GM18517 (cell line): ENCODE results near the gene ZNRF3.

ENCODE experiments used
- ATAC-seq: cut with Tn5 transposase; IDR thresholded peaks from one replicate; pipeline ENCODE4 v1.9.1; 2021; ENCODE audit warnings: mild to moderate bottlenecking, moderate library complexity; ENCODE audit not compliant: unreplicated experiment

ZNRF3 gene

DNA sequence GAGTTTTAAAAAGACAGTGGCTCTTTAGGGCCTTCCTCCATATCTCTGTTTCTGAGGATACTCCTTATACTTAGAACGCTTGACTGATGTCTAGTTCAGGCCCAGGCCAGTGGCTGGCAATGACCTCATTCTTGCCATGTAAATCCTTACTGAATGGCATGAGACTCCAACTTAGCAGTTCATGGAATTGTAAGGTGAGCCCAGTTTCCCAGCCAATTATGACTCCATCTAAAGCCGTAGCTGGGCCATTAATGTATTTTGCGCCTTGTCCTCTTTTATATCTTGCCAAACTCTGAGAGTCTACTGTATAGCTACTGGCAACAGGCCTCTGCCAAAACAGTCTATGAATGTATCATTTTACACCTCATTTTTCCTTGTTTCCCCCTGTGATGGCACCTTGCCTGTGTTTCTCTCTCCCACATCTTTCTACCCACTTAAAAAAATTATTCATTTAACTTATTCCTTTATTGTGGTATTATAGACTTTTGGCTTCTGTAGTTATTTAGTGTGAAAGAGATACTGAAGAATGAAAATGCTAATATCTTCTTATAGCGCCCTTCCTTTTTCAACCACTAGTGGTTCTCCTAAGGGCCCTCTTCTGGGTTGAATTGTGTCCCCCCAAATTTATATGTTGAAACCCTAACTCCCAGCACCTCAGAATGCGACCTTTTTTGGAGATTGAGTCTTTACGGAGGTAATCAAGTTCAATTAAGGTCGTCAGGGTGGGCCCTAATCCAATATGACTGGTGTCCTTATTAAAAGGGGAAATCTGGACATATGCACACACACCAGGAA, 67.4 kb downstream of the ZNRF3 start:
- no peak for ATAC-seq

DNA sequence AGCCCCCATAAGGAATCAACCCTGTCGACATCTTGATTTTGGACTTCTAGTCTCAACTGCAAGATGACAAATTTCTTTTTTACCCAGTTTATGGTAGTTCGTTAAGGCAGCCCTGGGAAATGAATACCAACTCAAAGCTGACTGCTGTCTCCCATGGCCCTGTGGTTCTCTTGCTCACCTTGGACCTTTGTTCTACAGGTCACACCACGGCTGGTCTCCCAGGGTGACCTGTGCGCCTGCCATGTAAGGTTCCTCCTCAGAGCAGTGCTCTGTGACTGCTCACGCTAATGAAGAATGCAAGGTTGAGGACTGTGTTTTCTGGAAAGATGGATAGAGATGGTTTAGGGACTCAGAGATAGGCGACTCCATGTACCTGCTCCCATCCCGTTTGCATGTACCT, 68.2 kb downstream of the ZNRF3 start:
- no peak for ATAC-seq

DNA sequence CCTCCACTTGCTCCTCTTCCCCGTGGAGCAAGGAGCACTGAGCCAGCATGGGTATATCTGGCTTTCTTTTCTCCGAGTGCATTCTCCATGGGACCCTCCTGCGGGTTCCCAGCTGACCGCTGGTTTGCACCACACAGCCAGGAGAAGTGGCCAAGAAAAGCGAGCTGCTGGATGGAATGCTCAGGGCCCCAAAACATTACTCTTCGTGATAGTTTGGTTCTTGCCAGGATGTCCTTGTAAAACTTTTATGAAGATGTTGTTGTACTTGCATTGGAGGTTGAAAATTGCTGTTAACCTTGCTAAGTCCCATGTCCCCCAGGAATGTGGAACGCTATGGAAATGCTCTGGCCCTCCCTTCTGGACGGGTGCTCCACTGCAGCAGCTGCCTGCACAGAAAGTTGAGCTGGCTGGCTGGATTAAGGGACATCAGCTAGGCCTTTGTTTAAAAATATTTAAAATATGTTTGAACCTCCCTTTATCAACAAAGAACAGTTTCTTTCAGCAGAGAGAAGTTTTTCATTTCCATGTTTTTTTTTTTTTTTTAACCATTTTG, 68.7 kb downstream of the ZNRF3 start:
- no peak for ATAC-seq

DNA sequence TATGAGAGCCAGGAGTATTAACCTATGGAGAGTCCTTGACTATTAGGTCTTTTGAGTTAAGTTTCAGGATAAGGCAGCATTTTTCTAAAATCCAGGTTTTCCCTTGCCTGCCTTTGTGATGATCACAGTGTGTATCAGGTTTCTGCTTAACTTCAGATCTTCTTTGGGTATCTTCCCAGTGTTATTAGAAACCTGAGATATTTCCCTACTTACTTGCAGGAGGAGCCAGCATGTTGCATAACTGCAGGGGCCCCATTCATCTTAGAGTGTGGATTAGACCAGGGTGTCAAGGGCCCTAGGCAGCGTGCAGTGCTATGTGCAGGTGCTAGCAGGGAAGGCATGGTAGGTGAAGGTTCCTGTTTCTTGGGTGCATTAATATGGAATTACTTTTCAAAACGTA, 69.5 kb downstream of the ZNRF3 start:
- no peak for ATAC-seq

DNA sequence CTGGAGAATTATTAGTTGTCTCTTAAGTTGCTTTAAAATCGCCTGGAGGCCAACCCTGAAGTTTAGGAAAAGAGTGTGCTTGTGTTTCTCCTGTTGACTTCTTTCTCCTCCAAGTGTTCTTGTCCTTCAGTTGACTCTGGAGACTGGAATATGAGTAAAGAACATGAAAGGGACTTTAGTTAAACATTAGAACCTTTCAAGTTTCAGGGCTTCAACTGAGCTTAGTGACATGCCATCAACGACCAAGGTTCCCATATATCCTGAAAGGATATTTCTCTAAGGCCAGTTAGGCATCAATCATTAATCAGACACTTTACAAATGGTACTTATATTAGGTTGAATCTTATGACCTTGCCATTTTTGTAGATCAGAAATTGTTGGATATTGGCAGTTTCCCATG, 70.0 kb downstream of the ZNRF3 start:
- no peak for ATAC-seq

DNA sequence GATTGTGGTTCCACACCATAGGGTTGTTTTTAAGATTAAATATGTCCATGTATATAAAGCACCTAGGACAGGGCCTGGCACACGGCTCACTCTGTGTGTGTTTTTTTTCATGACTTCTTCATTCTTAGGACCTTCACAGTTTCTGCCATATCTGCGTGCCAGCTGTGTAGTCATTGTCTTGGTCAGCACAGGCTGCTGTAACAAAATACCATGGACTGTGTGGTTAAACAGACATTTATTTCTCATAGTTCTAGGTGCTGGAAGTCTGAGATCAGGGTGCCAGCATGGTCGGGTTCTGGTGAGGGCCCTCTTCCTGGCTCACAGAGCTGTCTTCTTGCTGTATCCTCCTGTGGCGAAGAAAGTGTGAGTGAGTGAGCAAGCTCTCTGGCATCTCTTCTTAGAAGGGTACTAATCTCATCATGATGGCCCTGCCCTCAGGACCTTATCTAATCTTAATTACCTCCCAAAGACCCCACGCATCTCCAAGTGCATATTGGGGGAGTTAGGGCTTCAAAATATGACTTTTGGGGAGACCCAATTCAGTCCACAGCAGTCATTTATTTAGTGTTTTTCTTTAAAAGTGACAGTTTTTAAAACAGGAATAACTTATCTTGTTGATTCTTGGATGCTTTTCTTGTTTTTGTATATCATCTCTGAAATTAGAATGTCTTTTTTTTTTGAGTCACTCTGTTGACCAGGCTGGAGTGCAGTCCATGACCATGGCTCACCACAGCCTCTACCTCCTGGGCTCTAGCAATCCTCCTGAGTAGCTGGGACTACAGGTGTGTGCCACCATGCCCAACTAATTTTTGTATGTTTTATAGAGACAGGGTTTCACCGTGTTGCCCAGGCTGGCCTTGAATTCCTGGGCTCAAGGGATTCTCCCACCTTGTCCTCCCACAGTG, 70.9 kb downstream of the ZNRF3 start:
- no peak for ATAC-seq

DNA sequence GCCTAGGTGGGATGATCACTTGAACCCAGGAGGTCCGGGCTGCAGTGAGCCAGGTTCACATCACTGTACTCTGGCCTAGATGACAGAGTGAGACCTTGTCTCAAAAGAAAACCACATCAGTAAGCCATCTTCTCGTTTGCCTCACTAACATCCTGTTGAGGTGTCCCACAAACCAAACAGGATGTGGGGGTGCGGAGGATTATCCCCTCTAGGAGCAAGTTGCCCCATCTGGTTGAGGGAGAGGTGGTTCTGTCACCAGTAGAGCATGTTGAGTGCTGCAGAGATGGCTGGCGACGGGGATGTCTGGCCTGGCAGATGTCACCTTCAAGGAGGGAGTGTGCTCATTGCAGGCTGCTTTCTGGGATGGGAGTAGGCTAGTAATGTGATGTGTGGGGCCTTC, 72.4 kb downstream of the ZNRF3 start:
- no peak for ATAC-seq

DNA sequence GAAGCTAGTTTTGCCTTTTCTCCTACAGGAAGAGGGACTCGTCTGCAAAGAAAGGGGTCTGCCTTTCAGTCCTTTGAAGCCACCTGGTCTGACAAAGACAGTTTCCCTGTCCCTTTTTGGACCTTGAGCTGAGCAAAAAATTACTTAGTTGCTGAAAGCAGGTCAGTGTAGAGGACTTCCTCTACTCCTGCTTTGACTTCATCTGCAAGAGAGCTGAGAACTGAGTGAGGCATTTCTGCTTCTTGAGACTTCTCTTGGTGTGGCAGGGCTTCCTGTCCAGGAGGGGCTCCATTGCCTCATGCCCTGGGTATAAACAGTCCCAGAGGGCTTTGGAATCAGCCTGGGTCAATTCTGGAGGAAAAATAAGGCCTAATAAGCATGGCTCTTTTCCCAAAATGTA, 73.1 kb downstream of the ZNRF3 start:
- no peak for ATAC-seq

DNA sequence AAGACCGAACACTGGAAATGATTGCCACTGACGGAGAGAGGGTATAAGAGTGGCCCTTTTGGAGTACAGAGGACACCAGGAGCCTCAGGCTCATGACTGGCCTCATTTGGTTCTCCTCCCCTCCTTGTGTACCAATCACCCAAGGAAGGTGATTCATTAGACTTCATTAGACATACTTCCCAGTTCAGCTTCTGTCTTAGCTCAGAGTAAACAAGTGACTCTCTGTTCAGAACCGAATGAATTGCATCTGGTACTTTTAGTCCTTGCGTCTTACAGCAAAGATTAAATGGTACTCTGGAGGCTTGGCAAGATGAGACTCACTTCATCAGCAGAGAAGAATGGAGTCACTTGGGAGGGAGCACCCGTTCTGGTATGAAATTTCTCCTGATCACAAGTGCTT, 75.2 kb downstream of the ZNRF3 start:
- no peak for ATAC-seq

DNA sequence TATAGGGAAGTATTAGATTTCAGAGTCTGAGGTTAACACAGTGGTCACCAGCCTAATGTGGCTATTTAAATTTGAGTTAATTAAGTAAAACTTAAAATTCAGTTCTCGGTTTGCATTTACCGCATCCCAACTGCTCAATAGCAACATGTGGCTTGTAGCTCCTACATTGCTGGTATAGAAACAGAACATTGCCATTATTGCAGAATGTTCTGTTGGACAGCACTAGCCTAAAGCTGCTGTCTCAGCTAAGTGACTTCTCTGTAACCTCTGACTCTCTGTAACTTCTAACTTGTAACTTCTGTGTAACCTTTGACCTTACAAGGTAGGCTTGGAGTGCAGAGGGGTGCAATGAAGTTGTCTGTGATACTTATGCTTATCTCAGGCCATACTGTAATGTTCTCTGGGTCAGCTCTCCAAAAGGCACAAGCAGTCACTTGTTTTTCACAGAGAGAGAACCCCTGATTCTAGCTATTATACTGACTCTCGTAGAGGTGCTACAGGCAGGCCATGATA, 78.7 kb downstream of the ZNRF3 start:
- no peak for ATAC-seq

DNA sequence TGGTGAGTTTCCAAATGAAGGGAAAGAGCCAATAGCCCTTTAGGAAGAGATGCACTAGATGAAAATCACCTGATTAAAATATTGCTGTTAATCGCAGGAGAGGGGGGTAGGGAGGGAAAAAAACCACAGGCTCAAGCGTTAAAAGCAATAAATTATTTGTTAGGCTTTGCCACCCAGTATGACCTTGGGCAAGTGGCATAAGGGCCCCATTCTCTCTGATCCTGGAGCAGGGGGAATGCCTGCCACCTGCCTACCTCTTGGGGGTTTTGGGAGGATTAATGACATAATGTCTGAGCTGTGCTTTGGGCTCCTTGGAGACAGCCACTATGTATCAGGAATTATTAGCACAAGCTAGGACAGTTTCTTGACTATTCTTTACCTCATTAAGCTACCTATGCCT, 80.0 kb downstream of the ZNRF3 start:
- no peak for ATAC-seq

DNA sequence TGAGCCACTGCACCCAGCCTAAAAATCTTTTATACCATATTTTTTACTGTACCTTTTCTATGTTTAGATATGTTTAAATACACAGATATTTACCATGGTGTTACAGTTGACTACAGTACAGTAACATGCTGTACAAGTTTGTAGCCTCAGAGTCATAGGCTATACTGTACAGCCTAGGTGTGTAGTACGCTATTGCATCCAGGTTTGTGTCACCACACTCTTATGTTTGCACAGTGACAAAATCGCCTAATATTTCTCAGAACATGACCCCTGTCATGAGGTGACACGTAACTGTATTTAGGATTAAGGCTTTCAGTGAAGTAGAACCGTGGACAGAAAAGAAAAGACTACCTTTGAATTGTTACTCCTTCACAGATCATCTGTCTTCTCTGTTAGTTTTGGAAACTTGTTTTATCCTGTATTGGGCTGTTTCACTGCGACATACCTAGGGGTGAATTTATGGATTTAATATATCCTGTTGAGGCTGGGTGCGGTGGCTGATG, 83.8 kb downstream of the ZNRF3 start:
- no peak for ATAC-seq

DNA sequence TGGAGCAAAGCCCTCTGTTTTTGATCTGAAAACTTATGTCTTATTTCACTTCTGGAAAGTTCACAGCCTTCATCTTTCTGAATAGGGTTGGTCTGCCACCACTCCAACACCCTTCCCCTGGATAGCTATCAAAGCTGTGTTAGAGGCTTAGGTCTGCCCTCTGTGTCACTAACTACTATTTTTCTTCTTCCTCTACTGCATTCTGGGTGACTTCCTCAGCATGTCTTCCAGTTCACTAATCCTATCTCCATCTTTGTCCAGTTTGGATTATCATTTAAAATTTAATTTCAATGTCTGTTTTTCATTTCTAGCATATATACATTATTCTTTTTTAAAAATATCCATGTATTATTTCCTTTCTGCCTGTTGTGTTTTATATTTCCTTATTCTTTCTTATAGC, 84.6 kb downstream of the ZNRF3 start:
- no peak for ATAC-seq

DNA sequence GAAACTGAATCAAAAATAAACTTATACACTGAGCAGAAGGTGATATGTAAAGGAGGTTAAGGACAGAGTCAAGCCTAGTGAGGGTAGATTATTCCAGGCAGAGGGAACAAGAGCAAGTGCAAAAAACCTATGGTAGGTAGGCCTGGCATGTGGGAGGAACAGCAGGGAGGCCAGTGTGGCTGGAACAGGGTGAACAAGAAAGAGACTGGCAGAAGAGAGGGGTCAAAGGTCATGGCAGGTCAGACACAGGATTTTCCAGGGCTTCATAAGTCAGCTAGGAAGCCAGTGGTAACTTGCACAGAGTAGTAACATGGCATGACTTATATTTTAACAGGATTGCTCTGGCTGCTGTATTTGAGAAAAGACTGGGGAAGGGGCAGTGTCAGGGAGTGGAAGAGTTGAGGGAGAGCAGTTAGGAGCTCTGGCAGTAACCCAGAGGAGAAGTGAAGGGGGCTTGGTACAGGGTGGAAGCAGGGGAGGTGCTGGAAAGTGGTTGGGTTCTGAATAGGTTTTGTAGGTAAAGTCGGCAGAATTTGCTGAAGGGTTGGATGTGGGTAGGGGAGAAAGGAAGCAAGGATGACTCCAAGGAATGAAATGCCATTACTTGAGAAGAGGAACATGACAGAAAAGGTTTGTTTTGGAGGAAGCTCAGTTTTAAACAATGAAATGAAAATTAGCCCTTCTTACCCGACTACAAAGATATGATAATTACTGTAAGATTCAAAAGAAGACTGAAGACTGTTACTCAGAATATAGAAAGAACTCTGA, 86.2 kb downstream of the ZNRF3 start:
- ATAC-seq = no peak

DNA sequence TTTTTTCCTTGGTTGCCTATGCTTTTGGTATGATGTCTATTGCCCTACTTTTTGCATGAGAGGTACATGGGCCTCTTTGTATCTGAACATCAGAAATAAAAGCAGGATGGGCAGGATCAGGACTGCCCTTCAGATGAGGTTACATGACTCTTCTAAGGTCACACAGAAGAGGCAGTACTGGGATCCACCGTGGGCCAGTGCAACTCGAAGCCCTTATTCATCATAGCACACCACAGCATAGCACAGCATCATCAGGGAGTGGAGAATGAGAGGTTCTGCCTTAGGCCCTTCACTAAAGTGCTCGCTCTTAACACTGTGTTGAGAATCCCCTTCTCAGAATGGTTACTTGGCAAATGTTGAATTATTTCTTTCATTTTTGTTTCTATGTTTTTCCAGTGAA, 90.0 kb downstream of the ZNRF3 start:
- no peak for ATAC-seq

DNA sequence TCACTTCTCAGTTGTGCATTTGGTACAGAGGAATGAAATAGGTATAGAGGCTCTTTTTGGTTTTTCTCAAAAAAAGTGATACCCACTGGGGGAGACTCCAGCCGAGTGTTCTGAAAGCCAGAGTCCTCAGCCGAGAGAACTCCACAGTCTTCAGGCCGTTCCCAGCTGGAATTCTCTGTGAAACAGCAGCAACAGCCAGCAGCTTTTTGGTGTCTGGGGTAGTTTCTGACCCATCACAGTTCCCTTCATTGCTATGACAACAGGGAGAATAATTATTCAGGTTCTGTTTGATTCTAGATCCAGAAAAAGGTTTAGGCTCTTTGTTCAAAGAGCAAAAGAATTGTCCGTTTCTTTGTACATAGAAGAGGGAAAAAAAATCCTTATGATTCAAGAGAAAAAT, 93.7 kb downstream of the ZNRF3 start:
- ATAC-seq = no peak

DNA sequence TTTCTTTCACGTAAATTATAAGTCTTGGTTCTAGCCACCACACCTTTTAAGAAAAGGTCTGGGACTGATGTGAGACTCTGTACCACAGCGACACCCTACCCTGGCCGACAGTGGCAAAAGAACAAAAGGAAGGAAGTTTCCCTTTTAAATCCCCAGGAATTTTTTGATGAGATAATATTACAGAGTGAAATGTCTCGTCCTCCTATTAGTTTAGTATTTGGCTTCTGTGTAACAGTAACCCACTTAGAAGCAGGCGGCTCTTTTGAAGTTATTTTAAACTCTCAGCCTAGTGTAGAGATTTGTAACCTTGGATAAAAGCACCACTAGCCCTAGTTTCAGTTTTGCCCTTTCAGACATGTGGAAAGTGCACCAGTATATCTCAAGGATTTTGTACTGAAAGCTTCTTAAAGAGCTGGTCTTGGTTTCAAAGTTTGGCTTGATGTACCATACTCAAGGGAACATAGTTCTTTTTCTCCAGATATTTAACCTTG, 94.2 kb downstream of the ZNRF3 start:
- no peak for ATAC-seq

DNA sequence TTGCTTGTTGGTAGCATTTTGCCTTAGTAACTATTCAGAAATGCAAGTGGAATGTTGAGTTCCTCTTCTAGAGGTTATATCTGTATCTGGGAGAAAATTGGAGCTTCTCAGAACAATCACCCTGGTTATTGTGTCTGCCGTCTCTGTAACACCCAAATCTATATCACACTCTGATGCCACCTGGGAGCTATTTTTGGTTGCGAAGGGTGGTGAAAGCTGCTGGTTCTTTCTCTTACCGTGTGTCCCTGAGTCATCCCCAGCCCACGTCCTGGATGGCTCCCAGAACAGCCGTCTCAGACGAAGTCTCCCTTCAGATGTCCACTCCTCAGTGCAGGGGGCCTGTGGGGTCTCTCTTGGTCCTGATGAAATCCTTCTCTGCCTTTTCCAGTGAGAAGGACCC, 94.8 kb downstream of the ZNRF3 start:
- ATAC-seq = no peak

DNA sequence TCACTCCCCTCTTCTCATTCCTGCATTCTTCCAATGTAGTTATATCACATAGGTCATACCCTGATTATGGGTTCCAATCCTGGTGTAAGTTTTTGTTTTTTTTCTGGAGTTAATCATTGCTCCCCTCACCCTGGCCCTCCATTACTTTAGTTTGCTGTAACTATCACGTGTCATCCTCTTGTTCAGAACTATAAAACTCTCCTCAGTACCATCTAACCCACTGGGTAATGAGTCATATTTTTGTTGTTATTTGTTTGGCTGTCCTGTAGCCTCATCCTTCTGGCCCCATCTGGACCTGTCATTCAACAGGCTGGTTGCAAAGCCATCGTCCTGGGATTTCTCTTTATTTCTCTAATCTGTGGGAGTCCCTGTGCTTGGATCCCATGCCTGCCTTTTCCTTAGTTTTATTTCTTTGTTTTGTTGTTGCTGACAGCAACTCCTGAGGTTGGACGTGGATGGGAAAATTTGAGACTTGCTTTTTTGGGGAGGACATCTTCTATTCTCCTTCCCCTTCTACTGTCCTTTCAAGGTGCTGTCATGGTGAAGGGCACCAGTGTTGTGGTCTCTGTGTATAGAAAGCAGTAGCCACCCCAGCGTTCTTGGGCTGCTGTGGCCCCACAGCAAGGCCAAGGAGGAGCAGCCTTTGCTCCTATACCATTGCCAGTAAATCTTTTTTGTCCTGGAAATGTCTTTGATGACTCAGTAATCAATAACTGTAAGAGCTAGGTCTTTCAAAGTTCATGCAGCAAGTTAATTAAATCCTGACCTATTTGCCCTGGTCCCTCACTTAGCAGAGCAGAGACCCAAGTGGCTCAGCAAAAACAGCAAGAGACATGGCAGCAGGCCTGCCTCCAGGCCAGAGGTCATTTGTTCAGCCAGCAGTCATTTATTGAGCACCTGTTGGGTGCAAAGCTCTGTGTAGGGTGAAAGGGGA, 95.8 kb downstream of the ZNRF3 start:
- no peak for ATAC-seq

DNA sequence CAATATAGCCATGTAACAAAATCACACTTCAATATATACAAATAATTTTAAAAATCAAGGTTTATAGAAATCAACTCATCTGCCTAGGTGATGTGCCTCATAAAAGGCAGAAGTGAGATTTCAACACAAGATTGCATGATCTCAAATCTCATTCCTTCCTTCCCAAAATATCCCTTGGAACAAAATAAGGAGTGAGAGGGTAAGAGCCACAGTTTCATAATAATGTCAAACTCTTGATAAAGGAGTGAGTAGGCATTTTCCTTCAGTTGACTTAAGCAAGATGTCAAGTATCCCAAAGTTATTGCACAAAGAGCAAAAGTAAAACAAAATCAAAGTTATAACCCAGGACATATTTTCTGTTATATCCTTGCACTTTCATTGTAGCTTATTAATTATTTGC, 97.0 kb downstream of the ZNRF3 start:
- no peak for ATAC-seq
